Iris pigment epithelial cell (primary cell): ENCODE measurements around the gene INTS13.
"Not testable (repeated sequence)": the region's sequence is repeated elsewhere in the genome, so short reads cannot be mapped to it uniquely, and the experiment has no call there.

ENCODE experiments used
- DNase-seq: peaks from one replicate; pipeline ENCODE4 v3.0.0-alpha.2; 2011; ENCODE audit warnings: low read depth

Gene INTS13, protein sequence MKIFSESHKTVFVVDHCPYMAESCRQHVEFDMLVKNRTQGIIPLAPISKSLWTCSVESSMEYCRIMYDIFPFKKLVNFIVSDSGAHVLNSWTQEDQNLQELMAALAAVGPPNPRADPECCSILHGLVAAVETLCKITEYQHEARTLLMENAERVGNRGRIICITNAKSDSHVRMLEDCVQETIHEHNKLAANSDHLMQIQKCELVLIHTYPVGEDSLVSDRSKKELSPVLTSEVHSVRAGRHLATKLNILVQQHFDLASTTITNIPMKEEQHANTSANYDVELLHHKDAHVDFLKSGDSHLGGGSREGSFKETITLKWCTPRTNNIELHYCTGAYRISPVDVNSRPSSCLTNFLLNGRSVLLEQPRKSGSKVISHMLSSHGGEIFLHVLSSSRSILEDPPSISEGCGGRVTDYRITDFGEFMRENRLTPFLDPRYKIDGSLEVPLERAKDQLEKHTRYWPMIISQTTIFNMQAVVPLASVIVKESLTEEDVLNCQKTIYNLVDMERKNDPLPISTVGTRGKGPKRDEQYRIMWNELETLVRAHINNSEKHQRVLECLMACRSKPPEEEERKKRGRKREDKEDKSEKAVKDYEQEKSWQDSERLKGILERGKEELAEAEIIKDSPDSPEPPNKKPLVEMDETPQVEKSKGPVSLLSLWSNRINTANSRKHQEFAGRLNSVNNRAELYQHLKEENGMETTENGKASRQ

DNA sequence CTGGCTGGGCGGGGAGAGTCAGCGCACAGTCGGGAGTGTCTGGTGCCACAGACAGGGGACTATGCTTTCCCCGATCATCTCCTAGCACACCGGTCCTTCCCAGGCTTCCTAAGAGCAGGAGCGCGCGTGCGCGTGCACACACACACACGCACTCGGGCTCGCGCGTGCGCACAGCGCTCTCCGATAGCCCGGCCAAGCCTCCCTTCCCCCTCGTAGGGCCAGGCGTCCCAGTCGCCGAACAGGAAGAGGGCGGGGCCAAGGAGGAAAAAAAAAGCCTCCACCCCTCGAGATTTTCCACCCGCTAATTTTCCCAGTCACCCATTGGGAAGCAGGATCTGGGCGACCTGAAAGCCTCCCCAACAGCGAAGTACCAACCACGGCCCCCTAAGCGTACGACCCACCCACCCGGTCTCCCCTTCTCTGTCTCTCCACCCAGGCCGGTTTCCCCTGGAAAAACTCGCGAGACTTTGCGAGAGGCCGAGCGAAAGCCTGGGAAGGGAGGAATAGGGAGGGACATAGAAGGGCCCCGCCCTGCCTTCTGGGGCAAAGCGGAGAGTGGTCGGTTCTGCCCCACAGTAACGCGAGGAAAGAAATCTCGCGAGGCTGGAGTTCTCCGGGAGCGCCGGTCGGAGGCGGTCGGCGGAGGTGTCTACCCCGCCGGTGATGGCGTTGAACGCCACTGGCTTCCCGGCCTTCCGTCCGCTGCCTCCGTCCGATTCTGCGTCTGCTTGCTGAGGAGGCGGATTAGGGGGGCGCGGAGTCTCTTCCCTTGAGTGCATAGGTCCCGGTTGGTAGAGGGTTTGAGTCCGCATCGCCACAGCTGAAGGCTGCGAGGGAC lies at the start of gene INTS13, which contains the start of gene FGFR1OP2:
TSS of gene INTS13 (minus strand) at position 119 of the 838 bp plus-strand sequence. CDS start 1,178 bp downstream, outside the sequence.
TSS of gene FGFR1OP2 (plus strand) at position 608 of the 838 bp plus-strand sequence. CDS start 15,689 bp downstream, outside the sequence.
- peak; percentile 98 for DNase-seq

DNA sequence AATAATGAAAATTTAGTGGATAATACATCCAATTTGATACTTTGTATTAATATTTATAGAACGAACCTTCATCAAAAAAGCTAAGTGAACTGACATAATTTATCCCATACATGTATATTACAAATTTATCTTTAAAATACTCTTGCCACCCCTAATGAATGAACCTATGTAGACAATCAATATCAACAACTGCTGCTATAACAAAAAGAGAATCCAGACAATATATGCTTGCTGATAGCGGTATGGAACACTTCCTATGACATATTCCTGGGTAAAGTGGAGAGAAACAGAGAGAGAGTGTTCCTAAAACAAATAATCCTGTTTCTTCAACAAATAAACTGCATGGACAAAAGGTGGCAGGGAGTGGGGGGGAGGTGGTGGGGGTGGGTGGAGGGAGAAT lies 45.1 kb upstream of the INTS13 start:
- DNase-seq = no peak

DNA sequence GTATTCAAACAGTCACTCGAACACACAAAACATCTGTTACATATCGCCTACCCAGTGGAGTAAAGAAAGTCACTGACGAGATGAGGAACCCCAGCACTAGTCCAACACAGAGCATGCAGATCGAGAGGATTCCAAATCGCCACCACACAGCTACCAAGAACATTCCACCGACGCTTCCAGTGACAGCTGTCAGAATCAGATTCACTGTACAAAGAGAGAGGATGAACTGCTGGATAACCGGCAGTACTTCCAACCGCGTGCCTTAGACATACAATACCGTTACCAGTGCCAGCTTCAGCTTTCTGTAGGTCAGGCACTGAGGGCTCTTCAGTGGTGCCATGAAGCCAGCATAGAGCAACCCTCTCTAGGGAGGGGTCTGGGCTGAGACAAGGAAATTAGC lies 42.0 kb upstream of the INTS13 start:
- DNase-seq = no peak

DNA sequence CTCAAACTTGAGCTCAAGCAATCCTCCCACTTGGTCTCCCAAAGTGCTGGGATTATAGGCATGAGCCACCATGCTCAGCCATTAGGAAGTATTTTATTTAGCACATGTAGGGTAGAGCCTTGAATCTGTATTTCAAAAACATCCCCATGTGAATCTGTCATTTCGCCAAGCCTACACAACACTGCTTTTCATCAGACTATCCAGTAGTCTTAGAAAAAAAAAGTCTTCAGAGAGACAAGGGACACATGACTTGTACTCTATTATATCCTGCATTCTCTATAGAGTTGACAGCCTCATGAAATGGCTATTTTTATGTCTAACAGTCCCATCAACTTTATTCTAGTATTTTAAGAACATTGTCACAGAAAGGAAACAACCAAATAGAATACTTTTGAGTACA lies 41.0 kb upstream of the INTS13 start:
- DNase-seq = no peak

DNA sequence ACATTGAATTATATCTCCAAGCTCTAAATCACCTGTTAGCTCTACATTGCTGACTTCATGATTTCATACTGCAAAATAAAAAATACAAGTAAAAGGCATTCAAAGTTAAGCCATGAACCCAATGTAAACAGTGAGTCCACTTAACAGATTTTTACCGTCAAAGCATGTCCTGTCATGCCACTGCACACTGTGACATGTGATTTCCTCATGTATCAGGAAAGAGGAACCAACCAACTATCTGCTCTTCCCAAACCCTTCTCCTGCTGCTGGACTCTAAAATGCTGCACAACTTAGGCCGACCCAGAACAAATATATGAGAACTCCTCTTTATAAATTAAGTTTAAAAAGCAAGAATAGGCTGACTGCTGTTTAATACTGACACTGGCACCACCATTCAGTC lies 38.9 kb upstream of the INTS13 start:
- DNase-seq = no peak

DNA sequence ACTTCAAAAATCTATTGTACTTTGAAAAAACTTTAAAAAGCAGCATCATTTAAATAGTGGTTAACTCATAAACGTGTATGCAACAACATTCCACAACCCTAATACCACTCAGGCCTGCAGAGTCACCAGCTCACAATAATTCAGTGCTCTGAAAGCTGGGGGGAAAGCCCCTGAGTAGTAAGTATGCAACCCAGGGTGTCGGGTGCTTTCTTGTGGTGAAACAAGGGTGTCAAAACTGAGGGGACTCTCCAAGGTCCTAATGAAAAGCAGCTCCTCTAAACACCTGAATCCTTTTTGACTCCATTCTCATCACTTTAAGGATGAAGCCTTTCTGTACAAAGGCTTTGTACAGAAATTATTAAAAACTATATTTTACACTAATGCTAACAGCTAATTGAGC lies 34.2 kb upstream of the INTS13 start:
- no peak for DNase-seq

DNA sequence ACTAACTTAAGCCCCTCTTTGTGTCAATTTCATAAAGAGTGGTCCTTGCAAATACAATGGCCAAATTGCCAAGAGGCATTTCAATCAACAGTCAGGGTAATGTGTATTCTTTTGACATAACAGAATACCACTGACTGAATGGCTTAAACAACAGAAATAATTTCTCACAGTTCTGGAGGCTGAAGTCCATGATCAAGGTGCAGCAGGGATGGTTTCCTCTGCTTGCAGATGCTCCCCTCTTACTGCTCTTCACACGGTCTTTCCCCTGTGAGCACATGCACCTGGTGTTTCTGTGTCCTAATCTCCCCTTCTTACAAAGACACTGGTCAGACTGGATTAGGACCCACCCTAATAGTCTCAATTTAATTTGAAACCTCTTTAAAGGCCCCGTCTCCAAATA lies 32.4 kb upstream of the INTS13 start:
- no peak for DNase-seq

DNA sequence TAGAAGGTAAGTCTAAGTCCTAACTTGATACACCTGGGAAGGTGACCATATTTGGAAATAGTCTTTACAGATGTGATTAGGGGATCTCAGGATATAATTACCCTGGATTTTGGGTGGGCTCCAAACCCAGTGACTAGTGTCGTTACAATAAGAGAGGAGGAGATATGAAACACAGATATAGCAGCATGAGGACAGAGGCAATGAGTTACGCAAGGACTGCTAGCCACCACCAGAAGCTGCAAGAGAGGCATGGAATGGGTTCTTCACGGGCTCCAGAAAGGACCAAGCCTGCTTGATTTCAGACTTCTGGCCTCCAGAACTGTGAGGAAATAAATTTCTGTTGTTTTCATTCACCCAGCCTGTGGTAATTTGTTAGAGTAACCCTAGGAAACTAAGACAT lies 29.1 kb upstream of the INTS13 start:
- no peak for DNase-seq

DNA sequence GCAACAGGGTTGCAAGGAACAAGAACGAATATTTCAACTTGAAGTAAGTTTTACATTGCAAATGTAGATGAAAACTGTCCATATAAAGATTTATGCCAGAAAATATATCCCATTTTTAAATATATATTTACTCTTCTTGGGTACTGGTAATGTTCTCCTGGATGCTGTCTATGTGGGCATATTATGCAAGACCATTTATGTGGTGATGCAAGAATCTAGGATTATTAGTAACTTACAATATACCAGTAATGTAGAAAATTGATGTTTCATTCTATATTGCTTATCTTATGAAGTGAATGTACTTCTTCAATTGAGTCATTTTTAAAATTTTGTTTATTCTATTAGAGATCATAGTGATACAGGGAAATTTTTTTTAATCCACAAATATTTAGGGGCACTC lies 25.6 kb upstream of the INTS13 start:
- DNase-seq = peak; percentile 46

DNA sequence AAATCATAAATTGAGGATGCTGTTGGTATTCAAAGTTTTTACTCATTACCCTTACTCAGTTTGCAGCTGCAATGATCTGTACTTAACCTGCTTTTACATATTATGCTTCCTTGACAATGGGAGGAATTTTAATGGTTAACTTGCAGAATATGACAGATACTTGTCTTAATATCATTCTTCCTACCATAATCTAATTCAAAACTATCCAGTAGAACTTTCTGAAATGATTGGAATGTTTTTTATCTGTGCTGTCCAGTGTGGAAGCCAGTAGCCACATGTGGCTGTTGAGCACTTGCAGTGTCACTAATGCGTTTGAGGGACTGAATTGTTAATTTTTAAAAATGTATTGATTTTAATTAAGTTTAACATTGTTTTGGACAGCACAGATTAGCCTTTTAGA lies 24.0 kb upstream of the INTS13 start:
- no peak for DNase-seq

DNA sequence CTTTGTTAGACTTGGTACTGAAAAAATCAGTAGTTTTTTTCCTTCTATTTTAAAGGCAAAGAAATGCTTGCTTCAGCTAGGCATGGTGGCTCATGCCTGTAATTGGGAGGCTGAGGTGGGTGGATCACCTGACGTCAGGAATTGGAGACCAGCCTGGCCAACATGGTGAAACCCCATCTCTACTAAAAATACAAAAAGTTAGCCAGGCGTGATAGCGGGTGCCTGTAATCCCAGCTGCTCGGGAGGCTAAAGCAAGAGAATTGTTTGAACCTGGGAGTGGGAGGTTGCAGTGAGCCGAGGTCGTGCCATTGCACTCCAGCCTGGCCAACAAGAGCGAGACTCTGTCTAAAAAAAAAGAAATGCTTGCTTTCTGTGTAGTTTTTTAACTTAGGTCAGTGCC lies 23.6 kb upstream of the INTS13 start:
- not testable (repeated sequence) for DNase-seq

DNA sequence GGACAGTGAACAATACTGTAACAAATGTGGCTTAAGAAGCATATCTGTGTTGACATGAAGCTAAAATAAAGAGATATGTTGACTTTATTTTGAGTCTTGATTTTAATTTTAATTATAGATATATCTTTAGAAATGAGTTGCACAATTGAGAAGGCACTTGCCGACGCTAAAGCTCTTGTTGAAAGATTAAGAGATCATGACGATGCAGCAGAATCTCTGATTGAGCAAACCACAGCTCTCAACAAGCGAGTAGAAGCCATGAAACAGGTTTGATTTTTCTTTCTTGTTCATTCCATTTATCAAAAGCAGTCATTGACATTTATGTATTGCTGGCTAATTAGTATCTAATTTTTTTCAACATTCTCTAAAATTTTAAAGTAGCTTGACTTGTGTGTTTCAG lies 16.2 kb upstream of the INTS13 start:
- DNase-seq = no peak

DNA sequence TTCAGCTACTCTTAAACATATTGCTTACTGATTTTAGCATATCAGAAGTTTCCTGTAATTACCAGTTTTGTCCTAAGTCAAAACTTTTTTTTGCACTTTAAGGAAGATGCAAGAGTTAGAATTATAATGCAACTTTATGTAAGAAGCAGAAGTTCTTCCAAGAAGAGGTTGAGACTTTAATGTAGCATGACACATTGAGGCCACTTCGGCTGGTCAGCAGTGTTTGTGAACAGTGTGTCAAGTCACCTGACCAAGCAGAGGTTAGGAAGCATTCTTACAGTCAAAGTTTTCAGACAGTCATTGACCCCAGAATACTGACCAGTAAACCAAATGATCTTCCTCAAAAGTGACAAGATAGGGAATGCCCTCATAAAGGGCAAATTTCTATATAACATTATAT lies 15.7 kb upstream of the INTS13 start:
- DNase-seq = peak; percentile 35

DNA sequence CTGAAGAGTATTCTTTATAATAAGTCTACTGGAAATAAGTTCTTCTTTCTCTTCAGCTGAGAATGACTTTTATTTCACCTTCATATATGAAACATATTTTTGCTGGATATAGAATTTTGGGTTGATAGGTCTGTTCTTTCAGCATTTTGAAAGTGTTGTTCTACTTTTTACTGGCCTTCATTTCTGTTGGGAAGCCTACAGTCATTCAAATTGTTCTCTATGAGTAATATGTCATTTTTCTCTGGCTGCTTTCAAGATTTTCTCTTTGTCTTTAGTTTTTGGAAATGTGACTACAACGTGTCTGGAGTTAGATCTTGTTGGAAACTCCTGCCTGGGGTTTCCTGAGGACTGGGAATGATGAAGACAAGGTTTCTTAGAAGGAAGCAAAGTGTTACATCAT lies 10.5 kb upstream of the INTS13 start:
- no peak for DNase-seq

DNA sequence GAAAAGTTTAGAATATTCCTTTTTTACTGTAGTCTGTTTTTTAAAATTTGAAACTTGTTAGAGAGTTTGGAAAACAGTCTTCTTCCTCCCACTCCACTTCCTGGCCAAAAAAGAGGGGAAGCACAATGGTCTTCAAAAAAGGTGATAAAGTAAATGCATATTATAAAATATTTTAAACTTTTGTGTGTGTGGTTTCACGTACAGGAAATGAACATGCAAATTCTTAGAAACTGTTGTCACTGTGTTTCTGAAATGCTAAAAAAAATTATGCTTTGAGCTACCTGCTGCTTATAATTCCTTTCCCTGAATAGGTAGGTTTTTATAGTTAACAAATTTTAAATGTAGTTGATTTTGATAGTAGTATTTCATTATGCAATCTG lies 3.4 kb upstream of the INTS13 start:
- DNase-seq = peak; percentile 33

DNA sequence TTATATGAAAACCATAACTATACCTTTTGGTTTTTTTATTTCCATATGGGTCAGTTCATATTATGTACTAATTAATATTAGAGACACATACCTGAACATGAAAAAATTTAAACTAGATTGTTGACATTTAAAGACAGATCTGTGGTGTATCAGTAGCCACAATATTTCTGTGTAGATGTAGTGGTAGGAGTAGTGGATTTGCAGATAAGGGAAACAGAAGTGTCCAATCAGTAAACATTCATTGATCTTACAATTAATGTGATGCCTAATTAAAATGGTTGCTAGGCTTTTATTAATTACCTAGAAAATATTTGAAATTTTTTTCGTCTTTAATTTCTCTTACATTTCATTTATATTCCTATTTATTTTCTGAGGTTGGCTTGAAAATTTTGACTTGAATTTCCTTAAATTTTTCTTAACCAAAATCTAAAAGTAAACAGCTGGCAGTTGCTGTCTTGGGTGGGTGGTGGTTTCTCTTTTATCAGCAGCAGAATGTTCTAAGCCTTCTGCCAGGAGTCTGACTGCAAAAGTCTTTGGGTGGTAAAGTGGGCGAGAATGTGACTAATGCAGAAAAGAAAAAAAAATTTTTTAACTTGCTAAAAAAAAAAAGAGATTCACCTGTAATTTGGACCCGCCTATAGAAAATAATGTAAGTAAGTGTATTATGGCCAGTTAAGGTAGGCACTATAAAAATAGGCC lies 2.9 kb upstream of the INTS13 start:
- peak; percentile 50 for DNase-seq

DNA sequence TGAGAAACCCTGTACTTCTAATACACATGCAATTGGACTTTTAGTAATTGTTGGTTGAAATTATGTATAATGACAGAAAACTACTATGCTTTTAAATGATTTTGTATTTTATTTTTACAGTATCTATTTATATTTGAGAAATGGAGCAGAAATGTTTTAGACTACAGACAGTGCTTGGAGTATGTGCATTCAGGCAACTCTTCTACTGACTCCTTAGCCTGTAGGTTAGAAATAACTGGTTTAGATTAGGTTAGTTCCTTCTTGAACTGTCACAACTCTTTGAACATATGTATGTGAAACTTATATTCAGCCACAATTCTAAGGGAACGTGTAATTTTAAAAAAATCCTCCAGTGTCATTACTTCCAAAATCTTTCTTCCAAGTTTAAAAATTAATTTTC lies 2.2 kb upstream of the INTS13 start:
- DNase-seq = no peak

DNA sequence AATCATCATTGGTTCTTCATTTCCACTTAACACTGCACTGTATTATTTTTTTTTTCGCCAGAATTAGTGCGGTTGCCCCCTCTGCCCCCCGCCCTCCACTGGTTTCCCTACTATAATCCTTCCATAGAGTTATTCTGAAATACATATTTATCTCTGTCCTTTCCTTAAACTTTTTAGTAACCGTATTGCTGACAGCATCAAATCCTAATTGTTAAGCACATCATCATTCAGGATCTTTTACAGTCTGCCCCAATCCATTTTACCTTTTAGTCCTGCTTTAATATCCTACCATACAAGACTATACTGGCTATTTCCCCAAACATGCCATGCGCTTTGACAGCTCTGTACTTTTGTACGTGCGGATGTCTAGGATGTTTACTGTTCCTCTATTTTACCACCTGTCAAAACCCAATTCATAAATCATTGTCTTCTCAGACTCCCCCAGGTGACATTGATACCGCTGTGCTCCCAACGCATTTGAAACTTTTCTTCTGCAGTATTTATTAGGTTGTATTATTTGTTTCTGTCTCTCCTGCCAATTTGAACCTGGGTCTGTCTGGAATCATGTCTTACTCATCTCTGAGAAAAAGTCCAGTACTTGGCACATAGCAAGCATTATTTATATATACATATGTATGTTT lies 1.5 kb upstream of the INTS13 start:
- DNase-seq = peak; percentile 57

DNA sequence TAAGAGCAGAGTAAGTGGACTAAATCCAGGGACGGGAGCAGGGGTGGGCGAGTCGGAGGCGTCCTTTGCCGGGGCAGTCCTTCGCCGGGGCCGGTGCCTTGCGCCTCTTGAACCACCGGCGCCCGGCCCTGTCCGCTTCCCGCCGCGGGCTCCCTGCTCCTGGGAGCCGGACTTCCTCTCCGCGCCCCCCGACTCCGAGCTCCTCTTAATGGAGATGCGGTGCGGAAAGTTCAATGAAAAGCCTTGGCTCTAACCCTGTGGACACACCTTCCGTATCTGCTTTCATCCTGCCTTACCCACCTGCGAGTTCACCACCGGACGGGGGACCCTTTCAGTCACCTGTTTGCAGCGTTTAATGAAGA lies 901 bp upstream of the INTS13 start:
- no peak for DNase-seq

DNA sequence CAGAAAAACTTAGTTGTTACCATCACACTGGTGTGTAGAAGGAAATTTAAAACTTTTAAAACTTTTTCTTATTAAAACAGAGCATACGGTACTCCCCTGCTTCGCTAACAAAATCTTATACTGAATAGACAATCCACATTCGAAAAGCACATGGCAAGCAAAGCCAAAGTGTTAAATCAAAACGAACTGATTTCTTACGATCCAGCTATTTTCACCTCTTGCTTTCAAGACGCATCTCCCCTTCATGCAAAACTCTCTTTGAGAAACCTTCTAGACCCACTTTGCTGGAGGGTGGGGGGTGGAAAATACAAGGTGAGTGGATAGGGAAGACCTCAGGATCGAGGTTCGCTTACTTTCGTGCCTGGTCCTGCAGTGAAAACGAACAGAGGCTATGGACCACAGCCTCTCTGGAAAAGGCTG lies 328 bp downstream of the INTS13 start:
- DNase-seq = no peak
